GM19193 (cell line): Measurements from ENCODE around the gene TMEM240.
A peak's percentile ranks its signal among the peaks of the same experiment; 100 is the strongest.

Experiments
- POLR2A ChIP-seq: IDR thresholded peaks from 4 replicates; pipeline ENCODE4 v1.6.1; 2011; ENCODE audit not compliant: insufficient read depth, insufficient read length; ENCODE audit errors: extremely low read depth

Gene TMEM240

GRCh38 chr1:1540090-1540817, at the start of gene TMEM240:
TSS of gene TMEM240 (minus strand) at chr1:1540624. CDS start at chr1:1540346, 278 bp downstream.
- TF ChIP-seq POLR2A, result no peak

GRCh38 chr1:1583347-1584010, 43.1 kb upstream of the TMEM240 start:
- no peak for TF ChIP-seq POLR2A

- TF ChIP-seq POLR2A, result no peak
Measured at GRCh38 chr1:1582585-1583346, 42.3 kb upstream of the TMEM240 start.

- TF ChIP-seq POLR2A, result no peak
Measured at GRCh38 chr1:1578371-1578940, 38.0 kb upstream of the TMEM240 start.

- TF ChIP-seq POLR2A, result no peak
Measured at GRCh38 chr1:1577367-1578011, 37.1 kb upstream of the TMEM240 start.

- peak; percentile 94 for TF ChIP-seq POLR2A
Measured at GRCh38 chr1:1574721-1575537, 34.5 kb upstream of the TMEM240 start, which contains the start of gene SSU72. TSS of gene SSU72 (minus strand) at chr1:1574863. CDS start at chr1:1574557, 306 bp downstream.

- no peak for TF ChIP-seq POLR2A
Measured at GRCh38 chr1:1573843-1574720, 33.7 kb upstream of the TMEM240 start.

GRCh38 chr1:1569341-1569740, 28.9 kb upstream of the TMEM240 start:
- TF ChIP-seq POLR2A, result no peak

GRCh38 chr1:1567891-1568291, 27.5 kb upstream of the TMEM240 start:
- no peak for TF ChIP-seq POLR2A

GRCh38 chr1:1567152-1567875, 26.9 kb upstream of the TMEM240 start:
- TF ChIP-seq POLR2A, result no peak

GRCh38 chr1:1565340-1565739, 24.9 kb upstream of the TMEM240 start:
- TF ChIP-seq POLR2A, result no peak

GRCh38 chr1:1564268-1564667, 23.8 kb upstream of the TMEM240 start:
- TF ChIP-seq POLR2A, result no peak
